ENCODE results near the gene TRAPPC3L. TPM values are rescaled to one million over a fixed set of nuclear protein-coding genes. Genes with fewer than 3 reads are reported as not detected.

The TRAPPC3L gene
- total and polyA plus RNA-seq, 7 donors, result 0.03 to 0.16 (median 0.06) TPM; not detected in 4

DNA sequence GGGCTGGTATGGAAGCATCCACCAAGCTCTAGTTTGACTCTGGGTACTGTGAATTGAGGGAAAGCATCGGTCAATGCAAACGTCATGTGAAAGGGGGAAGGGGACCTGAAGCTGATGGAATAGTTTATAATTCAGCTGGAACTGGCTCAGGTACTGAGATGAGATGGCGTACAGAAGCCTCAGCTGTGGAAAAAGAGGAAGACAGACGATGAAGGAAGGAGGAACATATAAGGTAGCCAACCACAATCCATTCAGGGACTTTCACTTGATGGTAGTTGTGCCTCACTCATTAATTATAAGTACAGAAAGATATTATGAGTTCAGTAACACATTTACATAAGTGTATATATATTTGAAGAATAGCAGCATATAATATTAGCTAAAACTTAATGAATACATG is 31.4 kb downstream of the TRAPPC3L start:
- peak overlapping the region; percentile 60 for H3K4me3 ChIP-seq
- intact Hi-C loops (cut with DNase I), result no loop called here
- H3K27me3 ChIP-seq (ENCODE audit: insufficient read depth in 3 of 3, low read length in 2 of 3), result no peaks in the 10 kb centered on the region
- DNase-seq (no peak), ATAC-seq (no peak)
- no peaks in the 10 kb centered on the region for H3K9me3 ChIP-seq
- no peak for TF ChIP-seq CTCF (IDR thresholded peaks at IDR 0.05)
- H3K4me1 ChIP-seq, result peaks cover 4% of the 10 kb centered on the region
- H3K27ac ChIP-seq, result no peak overlapping the region
- 82 to 89% (median 83%) methylated on average over 4 of the region's 4 CpGs for WGBS, 3 donors
- H3K36me3 ChIP-seq (ENCODE audit: insufficient read depth in 1 of 2, low read depth in 1 of 2), result no peaks in the 10 kb centered on the region

GRCh38 chr6:116513224-116513875 is 32.1 kb downstream of the TRAPPC3L start:
- no peak for ATAC-seq
- peaks cover 4% of the 10 kb centered on the region for H3K4me1 ChIP-seq
- no peaks in the 10 kb centered on the region for H3K9me3 ChIP-seq
- no peak for DNase-seq
- intact Hi-C loops (cut with DNase I), result no loop called here
- TF ChIP-seq CTCF (IDR thresholded peaks at IDR 0.05), result no peak
- no peak overlapping the region for H3K27ac ChIP-seq
- H3K27me3 ChIP-seq (ENCODE audit: insufficient read depth in 3 of 3, low read length in 2 of 3), result no peaks in the 10 kb centered on the region
- no peaks in the 10 kb centered on the region for H3K36me3 ChIP-seq (ENCODE audit: insufficient read depth in 1 of 2, low read depth in 1 of 2)
- 81 to 96% (median 82%) methylated on average over 2 of the region's 2 CpGs for WGBS, 3 donors
- peak overlapping the region; percentile 60 for H3K4me3 ChIP-seq

DNA sequence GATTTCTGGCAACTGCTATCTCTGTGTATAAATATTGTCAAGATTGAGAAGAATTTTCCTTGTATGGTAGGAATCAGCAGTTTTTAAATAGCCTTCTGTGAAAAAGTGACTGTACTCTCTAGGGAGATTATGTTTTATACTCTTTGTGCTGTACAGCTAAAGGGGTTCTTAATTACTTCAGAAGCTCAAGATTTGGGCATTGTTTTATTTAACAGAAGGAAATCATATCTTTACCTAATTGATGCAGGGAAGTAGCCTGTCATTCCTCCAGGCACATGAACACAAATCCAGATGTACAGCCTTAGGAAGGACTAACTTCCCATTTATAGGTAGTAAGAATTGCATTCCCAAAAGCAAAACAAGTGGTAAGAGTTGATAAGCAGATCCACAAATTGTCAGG is 32.8 kb downstream of the TRAPPC3L start:
- Histone ChIP-seq H3K9me3 (no peaks in the 10 kb centered on the region), H3K27me3 (ENCODE audit: insufficient read depth in 3 of 3, low read length in 2 of 3) (no peaks in the 10 kb centered on the region), H3K36me3 (ENCODE audit: insufficient read depth in 1 of 2, low read depth in 1 of 2) (no peaks in the 10 kb centered on the region), H3K27ac (peak overlapping the region; percentile 75), H3K4me3 (peak overlapping the region; percentile 60), H3K4me1 (peaks cover 4% of the 10 kb centered on the region)
- intact Hi-C loops (cut with DNase I), result no loop called here
- TF ChIP-seq CTCF (IDR thresholded peaks at IDR 0.05), result no peak
- peak in 1 of 4 donors; percentile 37 for ATAC-seq
- no peak for DNase-seq

DNA sequence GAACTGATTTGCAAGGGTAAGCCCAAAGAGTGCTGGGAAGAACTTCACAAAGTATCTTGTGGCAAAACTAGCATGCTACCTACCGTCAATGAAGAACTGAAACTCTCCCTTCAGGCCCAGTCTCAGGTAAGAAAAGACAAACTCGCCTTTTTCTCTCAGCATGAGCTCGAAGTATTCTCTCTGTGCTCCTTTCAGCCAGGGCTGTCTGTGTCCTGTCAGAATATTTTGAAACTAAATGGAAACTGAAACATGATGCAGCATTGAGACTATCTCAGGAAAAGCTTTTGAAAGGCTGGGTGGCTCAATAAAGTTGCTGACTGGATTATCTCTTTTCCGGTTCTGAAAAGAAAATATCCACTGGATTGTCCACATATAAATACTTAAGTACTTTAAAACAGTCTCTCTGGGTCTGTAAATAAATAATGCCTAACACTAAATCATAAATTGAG is 33.3 kb downstream of the TRAPPC3L start:
- H3K36me3 ChIP-seq (ENCODE audit: insufficient read depth in 1 of 2, low read depth in 1 of 2), result no peaks in the 10 kb centered on the region
- ATAC-seq, result peak in 3 of 4 donors; percentile 17 to 59 (median 37)
- H3K4me1 ChIP-seq, result peaks cover 4% of the 10 kb centered on the region
- peak overlapping the region; percentile 60 for H3K4me3 ChIP-seq
- no peaks in the 10 kb centered on the region for H3K27me3 ChIP-seq (ENCODE audit: insufficient read depth in 3 of 3, low read length in 2 of 3)
- intact Hi-C loops (cut with DNase I), result no loop called here
- no peaks in the 10 kb centered on the region for H3K9me3 ChIP-seq
- TF ChIP-seq CTCF (IDR thresholded peaks at IDR 0.05), result no peak
- DNase-seq, result no peak
- 24 to 33% (median 26%) methylated on average over 4 of the region's 4 CpGs for WGBS, 3 donors
- peak overlapping the region; percentile 75 for H3K27ac ChIP-seq
